HEK293 (cell line): ENCODE data around the gene CAPN10.

Experiments used
- CTCF ChIA-PET: fragments of 350-600 bp; formaldehyde crosslinking; extraction: SDS; loops from one replicate; lab custom pipeline; 2021; ENCODE audit warnings: antibody characterized with exemption; lab: Yijun Ruan, JAX
- POLR2A ChIA-PET: fragments of 300-600 bp; formaldehyde crosslinking; extraction: SDS; loops from one replicate; lab custom pipeline; 2020; ENCODE audit warnings: antibody characterized with exemption, inconsistent platforms; lab: Yijun Ruan, JAX
- H3K27ac ChIP-seq: fragments of 200-500 bp; sonication (Bioruptor generic); 2 replicates; pipeline ENCODE4 v1.5.1; 2014; ENCODE audit warnings: low read depth, low read length, control low read depth, inconsistent platforms; ENCODE audit errors: extremely low read depth
- H3K36me3 ChIP-seq, 2 experiments: fragments of 200-500 bp in 1 of 2; sonication (Bioruptor generic) in 1 of 2; 1 replicate in 1 of 2; 2 replicates in 1 of 2; pipeline ENCODE4 v1.5.1; 2014 to 2017; ENCODE audit warnings: inconsistent platforms in 2 of 2, low read length in 2 of 2; ENCODE audit not compliant: control insufficient read depth in 2 of 2, insufficient read depth in 1 of 2
- H3K4me1 ChIP-seq: fragments of 200-500 bp; sonication (Bioruptor generic); 2 replicates; pipeline ENCODE4 v1.5.1; 2014; ENCODE audit warnings: mild to moderate bottlenecking, low read length, inconsistent platforms; ENCODE audit not compliant: control insufficient read depth, insufficient read depth
- H3K4me3 ChIP-seq: 2 replicates; pipeline ENCODE4 v1.5.1; 2011; ENCODE audit warnings: low read depth, mild to moderate bottlenecking, control low read depth, low read length, moderate library complexity
- H3K9me3 ChIP-seq: fragments of 200-500 bp; sonication (Bioruptor generic); 2 replicates; pipeline ENCODE4 v1.5.1; 2014; ENCODE audit warnings: low read depth, low read length, inconsistent platforms; ENCODE audit not compliant: control insufficient read depth, insufficient read depth
- KLF1 ChIP-seq: fragments of 450-650 bp; formaldehyde crosslinking; IDR thresholded peaks from 2 replicates; pipeline ENCODE4 v1.5.1; 2016; ENCODE audit warnings: missing biosample characterization, missing genetic modification characterization
- SETDB1 ChIP-seq: IDR thresholded peaks from one replicate; pipeline ENCODE4 v1.6.1; 2017; ENCODE audit warnings: mild to moderate bottlenecking, low read length, moderate library complexity, mixed read lengths; ENCODE audit not compliant: insufficient read length
- YY1 ChIP-seq: fragments of 450-650 bp; formaldehyde crosslinking; IDR thresholded peaks from 2 replicates; pipeline ENCODE4 v1.5.1; 2018; ENCODE audit warnings: missing biosample characterization, missing genetic modification characterization
- ZNF132 ChIP-seq: fragments of 450-650 bp; formaldehyde crosslinking; IDR thresholded peaks from 2 replicates; pipeline ENCODE4 v1.5.1; 2017; ENCODE audit warnings: missing biosample characterization, missing genetic modification characterization, borderline replicate concordance
- ZNF202 ChIP-seq: fragments of 450-650 bp; formaldehyde crosslinking; IDR thresholded peaks from 2 replicates; pipeline ENCODE4 v1.5.1; 2016; ENCODE audit warnings: missing biosample characterization, missing genetic modification characterization, borderline replicate concordance
- ZNF558 ChIP-seq: fragments of 450-650 bp; formaldehyde crosslinking; IDR thresholded peaks from 2 replicates; pipeline ENCODE4 v1.5.1; 2016; ENCODE audit warnings: missing biosample characterization, missing genetic modification characterization
- ZNF561 ChIP-seq: fragments of 450-650 bp; IDR thresholded peaks from 2 replicates; pipeline ENCODE4 v1.5.1; 2018; ENCODE audit warnings: missing biosample characterization, missing genetic modification characterization, borderline replicate concordance
- ZNF654 ChIP-seq: fragments of 450-650 bp; formaldehyde crosslinking; IDR thresholded peaks from 2 replicates; pipeline ENCODE4 v1.5.1; 2016; ENCODE audit warnings: low read depth, missing biosample characterization, missing genetic modification characterization
- TF ChIP-seq, protein P1 (sequence below): fragments of 450-650 bp; formaldehyde crosslinking; IDR thresholded peaks from 2 replicates; pipeline ENCODE4 v1.5.1; 2016; ENCODE audit warnings: missing biosample characterization, missing genetic modification characterization
- TF ChIP-seq, protein P2 (sequence below): fragments of 450-650 bp; formaldehyde crosslinking; IDR thresholded peaks from 2 replicates; pipeline ENCODE4 v1.5.1; 2016; ENCODE audit warnings: missing biosample characterization, missing genetic modification characterization
- TF ChIP-seq, protein P3 (sequence below): fragments of 450-650 bp; formaldehyde crosslinking; IDR thresholded peaks from 2 replicates; pipeline ENCODE4 v1.5.1; 2016; ENCODE audit warnings: missing biosample characterization, missing genetic modification characterization

The CAPN10 gene

DNA sequence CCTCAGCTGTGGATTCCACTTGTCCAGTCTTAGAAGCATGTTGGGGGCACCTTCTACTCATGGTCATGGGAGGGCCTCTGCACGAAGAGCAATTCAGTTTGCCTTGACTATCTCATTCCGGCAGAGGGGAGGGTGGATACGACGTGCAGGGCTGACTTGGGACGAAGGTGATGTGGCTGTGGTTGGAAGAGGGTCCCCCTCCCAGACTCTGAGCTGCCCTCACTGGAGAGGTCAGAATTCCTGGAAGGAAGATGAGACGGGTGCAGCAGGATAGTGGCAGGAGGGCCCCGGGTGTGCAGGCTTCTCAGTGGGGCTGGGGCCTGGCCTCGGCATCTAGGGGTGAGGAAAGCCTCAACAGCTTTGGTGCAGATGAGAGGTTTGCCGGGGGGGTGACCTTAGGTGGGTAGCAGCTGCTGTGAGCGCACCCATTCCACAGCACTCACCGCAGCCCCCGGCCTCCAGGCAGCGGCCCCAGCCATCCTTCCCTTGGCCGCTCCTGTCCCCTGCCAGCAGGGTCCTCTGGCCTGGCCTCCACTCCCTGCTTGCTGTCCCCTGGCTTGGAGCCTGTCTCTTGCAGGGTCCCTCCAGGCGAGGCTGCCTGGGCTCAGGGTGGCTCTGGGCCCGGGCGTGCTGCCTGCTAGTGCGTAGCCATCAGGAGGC lies 15.1 kb upstream of the CAPN10 start (continued):
- TF ChIP-seq, protein P1, sequence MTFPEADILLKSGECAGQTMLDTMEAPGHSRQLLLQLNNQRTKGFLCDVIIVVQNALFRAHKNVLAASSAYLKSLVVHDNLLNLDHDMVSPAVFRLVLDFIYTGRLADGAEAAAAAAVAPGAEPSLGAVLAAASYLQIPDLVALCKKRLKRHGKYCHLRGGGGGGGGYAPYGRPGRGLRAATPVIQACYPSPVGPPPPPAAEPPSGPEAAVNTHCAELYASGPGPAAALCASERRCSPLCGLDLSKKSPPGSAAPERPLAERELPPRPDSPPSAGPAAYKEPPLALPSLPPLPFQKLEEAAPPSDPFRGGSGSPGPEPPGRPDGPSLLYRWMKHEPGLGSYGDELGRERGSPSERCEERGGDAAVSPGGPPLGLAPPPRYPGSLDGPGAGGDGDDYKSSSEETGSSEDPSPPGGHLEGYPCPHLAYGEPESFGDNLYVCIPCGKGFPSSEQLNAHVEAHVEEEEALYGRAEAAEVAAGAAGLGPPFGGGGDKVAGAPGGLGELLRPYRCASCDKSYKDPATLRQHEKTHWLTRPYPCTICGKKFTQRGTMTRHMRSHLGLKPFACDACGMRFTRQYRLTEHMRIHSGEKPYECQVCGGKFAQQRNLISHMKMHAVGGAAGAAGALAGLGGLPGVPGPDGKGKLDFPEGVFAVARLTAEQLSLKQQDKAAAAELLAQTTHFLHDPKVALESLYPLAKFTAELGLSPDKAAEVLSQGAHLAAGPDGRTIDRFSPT (tag by site-specific recombination): no peak
- TF ChIP-seq ZNF558: no peak
- no peak for TF ChIP-seq ZNF202 (tag by site-specific recombination)
- no peak for TF ChIP-seq ZNF561 (tag by site-specific recombination)
- no peak for TF ChIP-seq SETDB1
- no peak for TF ChIP-seq KLF1
- TF ChIP-seq ZNF132 (tag by site-specific recombination): no peak

- Histone ChIP-seq H3K4me3 (no peak overlapping the region), H3K27ac (no peak overlapping the region), H3K36me3 (peaks cover 0 to 35% of the 10 kb centered on the region in 2 experiments; a peak in 1 of 3 replicates), H3K9me3 (no peaks in the 10 kb centered on the region)
- TF ChIP-seq ZNF654 (no peak), YY1 (tag by site-specific recombination) (no peak)
- TF ChIP-seq, all 188 proteins: peak for 0
- CTCF ChIA-PET: interaction anchor here (0.6 kb wide), 1 partner anchor 46 kb away, joined by 3 read pairs; no protein-coding TSS in a partner anchor
- no peaks in the 10 kb centered on the region for H3K4me1 ChIP-seq
- POLR2A ChIA-PET: interaction anchor here (1.8 kb wide), 1 partner anchor 14 kb away, joined by 7 read pairs; the partner anchor contains the start of gene CAPN10
These were observed 14.1 kb upstream of the CAPN10 start for GRCh38 chr2:240572141-240573031.

- ChIA-PET POLR2A (interaction anchor here (1.8 kb wide), 1 partner anchor 14 kb away, joined by 7 read pairs; the partner anchor contains the start of gene CAPN10), CTCF (no interaction called here)
- Histone ChIP-seq H3K4me1 (no peaks in the 10 kb centered on the region), H3K4me3 (no peak overlapping the region), H3K27ac (no peak overlapping the region), H3K9me3 (no peaks in the 10 kb centered on the region), H3K36me3 (peaks cover 0 to 42% of the 10 kb centered on the region in 2 experiments; a peak in 1 of 3 replicates)
- TF ChIP-seq KLF1: no peak
- TF ChIP-seq, protein P2, sequence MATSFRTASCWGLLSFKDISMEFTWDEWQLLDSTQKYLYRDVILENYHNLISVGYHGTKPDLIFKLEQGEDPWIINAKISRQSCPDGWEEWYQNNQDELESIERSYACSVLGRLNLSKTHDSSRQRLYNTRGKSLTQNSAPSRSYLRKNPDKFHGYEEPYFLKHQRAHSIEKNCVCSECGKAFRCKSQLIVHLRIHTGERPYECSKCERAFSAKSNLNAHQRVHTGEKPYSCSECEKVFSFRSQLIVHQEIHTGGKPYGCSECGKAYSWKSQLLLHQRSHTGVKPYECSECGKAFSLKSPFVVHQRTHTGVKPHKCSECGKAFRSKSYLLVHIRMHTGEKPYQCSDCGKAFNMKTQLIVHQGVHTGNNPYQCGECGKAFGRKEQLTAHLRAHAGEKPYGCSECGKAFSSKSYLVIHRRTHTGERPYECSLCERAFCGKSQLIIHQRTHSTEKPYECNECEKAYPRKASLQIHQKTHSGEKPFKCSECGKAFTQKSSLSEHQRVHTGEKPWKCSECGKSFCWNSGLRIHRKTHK (tag by site-specific recombination): no peak
- TF ChIP-seq, protein P3, sequence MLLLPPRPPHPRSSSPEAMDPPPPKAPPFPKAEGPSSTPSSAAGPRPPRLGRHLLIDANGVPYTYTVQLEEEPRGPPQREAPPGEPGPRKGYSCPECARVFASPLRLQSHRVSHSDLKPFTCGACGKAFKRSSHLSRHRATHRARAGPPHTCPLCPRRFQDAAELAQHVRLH (tag by site-specific recombination): no peak
These were observed 13.4 kb upstream of the CAPN10 start for GRCh38 chr2:240573071-240573515.
